Skin of body (tissue), 2 donors: ENCODE data around the gene RAD54L. TPM values are rescaled to one million over a fixed set of nuclear protein-coding genes. Genes with fewer than 3 reads are reported as not detected.
"Not testable (repeated sequence)": the region's sequence is repeated elsewhere in the genome, so short reads cannot be mapped to it uniquely, and the experiment has no call there.

Experiments used
- DNase-seq: peaks from one replicate; lab custom pipeline; 2025; lab: John Stamatoyannopoulos, UW
- total RNA-seq: library from RNA; depleted of rRNA; stranded (reverse); fragments of >200 nt; gene quantifications from one replicate; pipeline ENCODE4 v1.2.3, GENCODE V29; 2014

Gene RAD54L
- total RNA-seq, 1 donor from 2014 or later: 4.6 TPM

GRCh38 chr1:46319301-46319700 is 71.7 kb downstream of the RAD54L start:
- not testable (repeated sequence) for DNase-seq

- not testable (repeated sequence) for DNase-seq
Observed at GRCh38 chr1:46319960-46320914, 72.7 kb downstream of the RAD54L start.

GRCh38 chr1:46322191-46322590 is 74.6 kb downstream of the RAD54L start:
- not testable (repeated sequence) for DNase-seq

GRCh38 chr1:46325285-46326076 is 77.9 kb downstream of the RAD54L start:
- not testable (repeated sequence) for DNase-seq

Other genes starting within 250 kb of the RAD54L start
- 5.5 TPM for gene PIK3R3, start 115.1 kb upstream of the RAD54L start, total RNA-seq
- gene TSPAN1, start 72.7 kb upstream of the RAD54L start, total RNA-seq: 0.39 TPM
- gene P3R3URF, start 71.3 kb upstream of the RAD54L start, total RNA-seq: not detected
- 20.6 TPM for gene POMGNT1, start 49.3 kb upstream of the RAD54L start, total RNA-seq
- gene LURAP1, start 44.4 kb upstream of the RAD54L start, total RNA-seq: 2.3 TPM
- gene LRRC41, start 55.9 kb downstream of the RAD54L start, total RNA-seq: 48.4 TPM
- gene UQCRH, start 55.9 kb downstream of the RAD54L start, total RNA-seq: 353 TPM
- gene NSUN4, start 93.0 kb downstream of the RAD54L start, total RNA-seq: 14.2 TPM
- 11.2 TPM for gene FAAH, start 146.6 kb downstream of the RAD54L start, total RNA-seq
- not detected for gene DMBX1, start 242.1 kb downstream of the RAD54L start, total RNA-seq